Activated T-helper 17 cell treated with anti-CD3 and anti-CD28 coated beads, Interleukin-2, amount 50 U/mL, for 72 hours (primary cell): Measurements from ENCODE around the gene CRABP2. TPM values are rescaled to one million over a fixed set of nuclear protein-coding genes. Genes with fewer than 3 reads are reported as not detected.

ENCODE experiments used
- ATAC-seq: fragments of 150-1000 bp; cut with Tn5 transposase; replicated peaks from 2 replicates; pipeline ENCODE4 v1.10.0; 2021; ENCODE audit warnings: mild to moderate bottlenecking, moderate library complexity
- H3K27ac Mint-ChIP-seq: one replicate; pipeline ENCODE4 v1.8.0; 2022; ENCODE audit warnings: mixed read lengths
- H3K27me3 Mint-ChIP-seq: one replicate; pipeline ENCODE4 v1.8.0; 2022; ENCODE audit warnings: mixed read lengths
- H3K36me3 Mint-ChIP-seq: one replicate; pipeline ENCODE4 v1.8.0; 2022; ENCODE audit warnings: low read depth, mild to moderate bottlenecking, mixed read lengths
- H3K4me1 Mint-ChIP-seq: one replicate; pipeline ENCODE4 v1.8.0; 2022; ENCODE audit warnings: mixed read lengths
- H3K4me3 Mint-ChIP-seq: one replicate; pipeline ENCODE4 v1.8.0; 2022; ENCODE audit warnings: mild to moderate bottlenecking, mixed read lengths
- H3K9me3 Mint-ChIP-seq: one replicate; pipeline ENCODE4 v1.8.0; 2022; ENCODE audit warnings: mixed read lengths
- total RNA-seq, 2 donors: library from RNA; stranded (reverse); gene quantifications; one replicate each; pipeline ENCODE4 v1.2.3, GENCODE V29; 2022

Gene CRABP2
- total RNA-seq, 2 donors from 2014 or later = 2.2 to 4.4 TPM

GRCh38 chr1:156656806-156657740, 48.3 kb downstream of the CRABP2 start:
- peak; percentile 36 for ATAC-seq
- no peaks in the 10 kb centered on the region for H3K36me3 Mint-ChIP-seq
- no peak overlapping the region for H3K27ac Mint-ChIP-seq
- peak overlapping the region; percentile 62 for H3K4me3 Mint-ChIP-seq
- H3K4me1 Mint-ChIP-seq = peaks cover 34% of the 10 kb centered on the region
- peaks cover 44% of the 10 kb centered on the region for H3K27me3 Mint-ChIP-seq
- H3K9me3 Mint-ChIP-seq = no peaks in the 10 kb centered on the region

- Mint-ChIP-seq H3K4me1 (peaks cover 26% of the 10 kb centered on the region), H3K36me3 (no peaks in the 10 kb centered on the region), H3K27me3 (peaks cover 49% of the 10 kb centered on the region), H3K9me3 (no peaks in the 10 kb centered on the region), H3K27ac (no peak overlapping the region), H3K4me3 (peak overlapping the region; percentile 62)
- ATAC-seq = no peak
Observed at GRCh38 chr1:156655904-156656516, 49.4 kb downstream of the CRABP2 start.

DNA sequence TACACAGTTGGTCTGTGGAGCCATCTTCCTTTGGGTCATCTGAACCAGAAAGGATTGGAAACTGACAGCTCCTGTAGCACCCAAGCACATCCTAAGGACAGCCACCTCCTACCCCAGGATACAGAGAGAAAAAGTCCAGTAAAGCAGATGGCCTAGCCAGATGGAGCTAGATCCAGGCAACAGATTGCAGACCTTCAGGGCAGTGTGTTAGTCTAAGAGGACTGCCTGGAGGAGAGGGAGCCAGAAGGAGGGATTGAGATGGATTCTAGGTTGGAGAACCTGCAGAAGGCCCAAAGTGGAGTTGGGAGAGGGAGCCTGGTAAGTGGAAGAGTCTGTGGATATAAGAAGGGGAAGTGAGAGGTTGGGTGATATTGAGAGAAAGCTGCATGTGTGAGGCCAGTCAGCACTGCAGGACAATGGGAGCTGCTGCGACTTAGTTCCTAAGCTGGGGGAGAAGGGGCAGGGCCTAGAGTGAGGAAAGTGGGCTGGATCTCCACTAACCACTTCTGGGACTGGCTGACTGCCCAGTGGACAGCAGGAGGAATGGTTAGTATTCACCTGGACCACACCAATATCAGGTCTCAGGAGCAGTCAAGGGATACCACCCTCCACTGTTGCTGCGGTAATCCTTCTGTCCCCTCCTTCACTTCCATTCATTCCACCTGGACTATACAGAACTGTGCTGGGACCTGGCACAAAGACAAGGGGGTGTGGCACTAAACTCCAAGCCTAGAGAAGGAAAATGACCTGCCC, 50.1 kb downstream of the CRABP2 start:
- no peaks in the 10 kb centered on the region for H3K9me3 Mint-ChIP-seq
- H3K4me3 Mint-ChIP-seq = no peak overlapping the region
- no peak for ATAC-seq
- H3K27ac Mint-ChIP-seq = no peak overlapping the region
- peaks cover 52% of the 10 kb centered on the region for H3K27me3 Mint-ChIP-seq
- H3K4me1 Mint-ChIP-seq = peaks cover 21% of the 10 kb centered on the region
- no peaks in the 10 kb centered on the region for H3K36me3 Mint-ChIP-seq

- Mint-ChIP-seq H3K36me3 (no peaks in the 10 kb centered on the region), H3K27ac (no peak overlapping the region), H3K9me3 (no peaks in the 10 kb centered on the region), H3K27me3 (peaks cover 56% of the 10 kb centered on the region), H3K4me3 (no peak overlapping the region), H3K4me1 (peaks cover 16% of the 10 kb centered on the region)
- ATAC-seq = no peak
Observed at GRCh38 chr1:156654700-156655099, 50.7 kb downstream of the CRABP2 start.

DNA sequence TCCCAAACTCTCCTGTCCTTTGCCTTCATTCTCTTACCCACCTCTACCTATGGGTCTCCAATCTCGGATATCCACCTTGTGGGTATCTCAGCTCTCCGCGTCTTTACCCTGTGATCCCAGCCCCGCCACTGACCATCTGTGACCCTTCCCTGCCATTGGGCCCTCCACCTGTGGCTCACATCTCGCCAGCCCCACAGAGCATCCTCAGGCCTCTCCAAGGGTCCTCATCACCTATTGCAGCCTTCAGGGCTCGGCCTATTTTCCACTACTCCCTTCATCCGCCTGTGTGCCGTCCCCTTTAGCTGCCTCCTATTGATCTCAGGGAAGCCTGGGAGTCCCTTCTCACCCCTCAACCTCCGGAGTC, 52.4 kb downstream of the CRABP2 start:
- H3K27me3 Mint-ChIP-seq = peaks cover 63% of the 10 kb centered on the region
- peaks cover 11% of the 10 kb centered on the region for H3K4me1 Mint-ChIP-seq
- no peak overlapping the region for H3K27ac Mint-ChIP-seq
- no peaks in the 10 kb centered on the region for H3K36me3 Mint-ChIP-seq
- H3K4me3 Mint-ChIP-seq = no peak overlapping the region
- no peak for ATAC-seq
- no peaks in the 10 kb centered on the region for H3K9me3 Mint-ChIP-seq

- H3K27me3 Mint-ChIP-seq = peaks cover 65% of the 10 kb centered on the region
- H3K4me3 Mint-ChIP-seq = no peak overlapping the region
- ATAC-seq = no peak
- H3K36me3 Mint-ChIP-seq = no peaks in the 10 kb centered on the region
- no peaks in the 10 kb centered on the region for H3K9me3 Mint-ChIP-seq
- peaks cover 6% of the 10 kb centered on the region for H3K4me1 Mint-ChIP-seq
- no peak overlapping the region for H3K27ac Mint-ChIP-seq
Observed at GRCh38 chr1:156652131-156652991, 53.0 kb downstream of the CRABP2 start.

Other genes with a start within 250 kb of the CRABP2 start
- 10 to 100 TPM; 34.4 to 68.5 TPM for gene MEF2D, start 204.8 kb downstream of the CRABP2 start, total RNA-seq
- gene IQGAP3, start 133.0 kb downstream of the CRABP2 start, total RNA-seq = 1 to 10 TPM; 8.7 to 9.4 TPM
- under 1 TPM in 1 of 2 donors, not detected in 1; 0.79 TPM for gene TTC24, start 125.9 kb downstream of the CRABP2 start, total RNA-seq
- gene NAXE, start 113.8 kb downstream of the CRABP2 start, total RNA-seq = 10 to 100 TPM; 56.2 to 74.7 TPM
- 10 to 100 TPM; 21.3 to 51.8 TPM for gene GPATCH4, start 104.1 kb downstream of the CRABP2 start, total RNA-seq
- gene HAPLN2, start 86.2 kb downstream of the CRABP2 start, total RNA-seq = 1 to 10 TPM in 1 of 2 donors, under 1 TPM in 1; 0.30 to 1.5 TPM
- not detected for gene BCAN, start 63.5 kb downstream of the CRABP2 start, total RNA-seq
- under 1 TPM in 1 of 2 donors, not detected in 1; 0.05 TPM for gene NES, start 28.2 kb downstream of the CRABP2 start, total RNA-seq
- gene METTL25B, start 22.9 kb upstream of the CRABP2 start, total RNA-seq = 10 to 100 TPM; 29.0 to 51.6 TPM
- 10 to 100 TPM; 38.8 to 74.9 TPM for gene ISG20L2, start 23.2 kb upstream of the CRABP2 start, total RNA-seq
- gene MRPL24, start 35.5 kb upstream of the CRABP2 start, total RNA-seq = 10 to 100 TPM; 58.8 to 67.0 TPM
- gene HDGF, start 46.1 kb upstream of the CRABP2 start, total RNA-seq = 100 to 1,000 TPM; 270 to 361 TPM
- gene PRCC, start 62.0 kb upstream of the CRABP2 start, total RNA-seq = 10 to 100 TPM; 54.0 to 76.7 TPM
- 100 to 1,000 TPM; 173 to 257 TPM for gene SH2D2A, start 111.3 kb upstream of the CRABP2 start, total RNA-seq
- under 1 TPM; 0.04 to 0.66 TPM for gene INSRR, start 153.5 kb upstream of the CRABP2 start, total RNA-seq
- gene NTRK1, start 155.3 kb upstream of the CRABP2 start, total RNA-seq = 10 to 100 TPM in 1 of 2 donors, 1 to 10 TPM in 1; 2.5 to 13.3 TPM
- not detected for gene PEAR1, start 188.1 kb upstream of the CRABP2 start, total RNA-seq
- gene LRRC71, start 215.0 kb upstream of the CRABP2 start, total RNA-seq = not detected